Ovary (tissue), 3 donors: Measurements from ENCODE around the gene SNAPC2.

ENCODE experiments used
- CTCF ChIP-seq, 3 donors: fragments of 450-650 bp in 2 of 3; fragments of 200-600 bp in 1 of 3; IDR thresholded peaks; one replicate each; pipeline versions ENCODE4 v1.5.1 to v1.8.0; 2016 to 2022; ENCODE audit warnings: antibody characterized with exemption in 3 of 3, mild to moderate bottlenecking in 1 of 3
- EP300 ChIP-seq: sonication (generic); formaldehyde crosslinking; IDR thresholded peaks from one replicate; pipeline ENCODE4 v1.6.1; 2017; ENCODE audit warnings: antibody characterized with exemption
- POLR2A ChIP-seq: fragments of 450-650 bp; IDR thresholded peaks from one replicate; pipeline ENCODE4 v1.6.1; 2017; ENCODE audit warnings: antibody characterized with exemption, mild to moderate bottlenecking, moderate library complexity
- donor health status: DM: no; HTN: no; CAD: no.

GRCh38 chr19:7921302-7921966 lies 1.3 kb downstream of the SNAPC2 start:
- no peak for TF ChIP-seq CTCF (IDR thresholded peaks at IDR 0.05)
- no peak for TF ChIP-seq POLR2A
- TF ChIP-seq EP300, result no peak
